PC-9 (cell line): Measurements from ENCODE around the gene MPZL1.

Source experiments
- EZH2 ChIP-seq: fragments of 200-600 bp; sonication (generic); IDR thresholded peaks from 2 replicates; pipeline ENCODE4 v1.8.0; 2017; ENCODE audit warnings: antibody characterized with exemption, low read depth
- TF ChIP-seq, protein P1 (sequence below): fragments of 200-600 bp; sonication (generic); conservative IDR thresholded peaks from 2 replicates; pipeline ENCODE4 v1.6.1; 2017; ENCODE audit warnings: mixed run types, antibody characterized with exemption, mild to moderate bottlenecking, moderate library complexity

GRCh38 chr1:167683226-167683625, 38.6 kb upstream of the MPZL1 start:
- TF ChIP-seq EZH2, result no peak
- TF ChIP-seq, protein P1, sequence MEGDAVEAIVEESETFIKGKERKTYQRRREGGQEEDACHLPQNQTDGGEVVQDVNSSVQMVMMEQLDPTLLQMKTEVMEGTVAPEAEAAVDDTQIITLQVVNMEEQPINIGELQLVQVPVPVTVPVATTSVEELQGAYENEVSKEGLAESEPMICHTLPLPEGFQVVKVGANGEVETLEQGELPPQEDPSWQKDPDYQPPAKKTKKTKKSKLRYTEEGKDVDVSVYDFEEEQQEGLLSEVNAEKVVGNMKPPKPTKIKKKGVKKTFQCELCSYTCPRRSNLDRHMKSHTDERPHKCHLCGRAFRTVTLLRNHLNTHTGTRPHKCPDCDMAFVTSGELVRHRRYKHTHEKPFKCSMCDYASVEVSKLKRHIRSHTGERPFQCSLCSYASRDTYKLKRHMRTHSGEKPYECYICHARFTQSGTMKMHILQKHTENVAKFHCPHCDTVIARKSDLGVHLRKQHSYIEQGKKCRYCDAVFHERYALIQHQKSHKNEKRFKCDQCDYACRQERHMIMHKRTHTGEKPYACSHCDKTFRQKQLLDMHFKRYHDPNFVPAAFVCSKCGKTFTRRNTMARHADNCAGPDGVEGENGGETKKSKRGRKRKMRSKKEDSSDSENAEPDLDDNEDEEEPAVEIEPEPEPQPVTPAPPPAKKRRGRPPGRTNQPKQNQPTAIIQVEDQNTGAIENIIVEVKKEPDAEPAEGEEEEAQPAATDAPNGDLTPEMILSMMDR, result no peak
